NAMALWA (cell line): ENCODE measurements around the gene ULK3.
A peak's percentile ranks its signal among the peaks of the same experiment; 100 is the strongest.

ENCODE experiments used
- DNase-seq: peaks from one replicate; pipeline ENCODE4 v3.0.0-alpha.2; 2015; ENCODE audit warnings: low spot score

The ULK3 gene

GRCh38 chr15:74840851-74841775 is 1.8 kb downstream of the ULK3 start:
- DNase-seq: no peak

DNA sequence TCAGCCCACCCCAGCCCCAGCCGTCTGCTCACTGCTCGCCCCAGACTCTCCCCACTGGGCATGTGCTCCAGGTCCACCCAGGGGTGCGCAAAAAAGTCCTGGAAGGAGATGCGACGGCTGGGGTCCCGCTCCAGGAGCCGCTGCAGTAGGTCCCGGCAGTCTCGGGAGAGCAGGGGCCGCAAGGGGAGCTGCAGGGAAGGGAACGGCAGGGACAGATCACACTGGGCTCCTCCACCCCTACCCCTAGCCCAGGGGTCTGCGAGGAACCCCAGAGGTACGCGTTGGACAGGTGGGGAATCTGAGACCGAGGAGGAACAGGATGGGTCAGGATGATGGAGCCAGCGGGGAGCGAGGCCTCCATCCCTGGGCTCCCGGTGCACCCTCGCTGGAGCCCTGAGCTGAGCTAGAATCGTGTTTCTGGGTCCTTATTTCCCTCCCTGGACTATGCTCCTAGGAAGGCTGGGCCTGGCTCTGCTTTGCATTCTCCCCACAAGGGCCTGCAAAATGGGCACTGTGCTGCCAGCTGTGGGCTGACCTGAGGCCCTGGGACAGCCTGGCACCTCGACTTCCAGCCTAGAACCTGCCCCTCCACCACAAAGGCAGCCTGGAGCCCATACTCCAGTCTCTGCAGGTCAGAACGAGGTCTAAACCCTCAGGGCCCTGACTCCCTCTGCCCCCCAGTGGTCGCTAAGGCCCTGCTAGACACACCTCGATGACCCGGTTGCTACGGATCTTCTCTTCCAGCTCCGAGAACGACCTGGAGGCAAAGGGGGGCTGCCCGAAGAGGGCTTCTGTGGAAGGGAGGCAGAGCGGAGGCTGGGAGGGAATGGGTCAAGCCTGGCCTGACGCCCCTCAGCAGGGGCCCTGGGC is 3.2 kb downstream of the ULK3 start:
- no peak for DNase-seq

DNA sequence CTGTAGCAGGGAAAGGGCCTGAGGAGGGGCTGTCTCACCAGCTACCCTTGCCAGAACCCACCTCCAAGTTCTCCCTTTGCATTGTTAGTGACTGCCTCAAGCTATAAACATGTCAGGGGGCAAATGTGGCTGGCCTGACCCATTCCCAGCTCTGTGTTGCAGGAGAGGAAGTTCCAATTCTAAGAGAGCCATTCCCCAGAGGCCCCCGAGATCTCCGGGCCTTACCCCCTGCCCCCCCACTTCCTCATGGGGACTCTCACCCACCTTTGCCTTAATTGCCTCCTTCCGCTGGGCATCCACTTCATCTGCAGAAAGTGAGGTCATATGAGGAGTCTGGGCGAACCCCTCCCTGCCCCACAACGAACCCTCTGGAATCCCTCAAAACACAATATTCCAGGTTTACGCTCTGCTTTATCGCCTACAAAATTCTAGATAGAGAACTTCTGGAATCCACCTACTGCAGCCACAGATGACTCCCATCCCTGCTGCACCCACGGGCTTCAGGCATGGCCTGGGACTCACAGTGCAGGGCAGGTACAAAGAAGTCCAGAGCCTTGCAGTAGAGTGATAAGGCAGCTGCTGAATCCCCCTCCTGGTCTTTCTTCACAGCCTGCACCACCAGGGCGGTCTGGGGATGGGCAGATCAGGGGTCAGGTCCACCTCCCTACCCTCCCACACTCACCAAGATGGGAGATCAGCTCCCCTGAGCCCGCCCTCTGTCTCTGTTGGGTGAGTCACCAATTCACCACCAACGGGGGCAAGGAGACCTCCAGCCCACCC is 4.0 kb downstream of the ULK3 start:
- no peak for DNase-seq

- DNase-seq: no peak
Observed at GRCh38 chr15:74838137-74838516, 4.8 kb downstream of the ULK3 start.

DNA sequence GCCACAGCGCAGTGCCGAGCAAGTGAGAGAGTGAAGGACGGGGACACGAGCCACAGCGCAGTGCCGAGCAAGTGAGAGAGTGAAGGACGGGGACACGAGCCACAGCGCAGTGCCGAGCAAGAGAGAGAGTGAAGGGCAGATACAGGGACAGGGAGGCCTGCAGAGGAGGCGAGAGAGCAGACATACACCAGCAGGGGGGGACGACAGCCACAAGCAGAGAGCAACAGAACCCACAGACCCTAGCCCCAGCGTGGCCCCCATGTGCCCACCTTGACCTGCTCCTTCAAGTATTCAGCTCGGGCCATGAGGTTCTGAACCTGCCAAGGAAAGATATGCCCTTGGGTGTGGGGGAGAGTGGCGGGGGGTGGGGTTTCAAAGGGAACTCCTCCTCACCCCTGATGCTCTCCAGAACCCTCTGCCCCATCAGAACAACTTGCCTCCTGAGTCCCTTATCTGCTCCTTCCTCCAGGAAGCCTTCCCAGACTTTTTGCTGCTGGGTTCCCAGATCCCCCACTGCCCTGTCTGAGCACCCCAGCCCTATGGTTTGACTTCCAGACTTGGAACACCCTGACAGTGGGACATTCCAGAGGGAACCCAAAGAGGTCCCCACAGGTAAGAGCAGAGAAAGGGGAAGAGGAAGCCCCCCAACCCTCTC is 5.3 kb downstream of the ULK3 start:
- DNase-seq: no peak

- DNase-seq: no peak
Observed at GRCh38 chr15:74836846-74837245, 6.1 kb downstream of the ULK3 start.

DNA sequence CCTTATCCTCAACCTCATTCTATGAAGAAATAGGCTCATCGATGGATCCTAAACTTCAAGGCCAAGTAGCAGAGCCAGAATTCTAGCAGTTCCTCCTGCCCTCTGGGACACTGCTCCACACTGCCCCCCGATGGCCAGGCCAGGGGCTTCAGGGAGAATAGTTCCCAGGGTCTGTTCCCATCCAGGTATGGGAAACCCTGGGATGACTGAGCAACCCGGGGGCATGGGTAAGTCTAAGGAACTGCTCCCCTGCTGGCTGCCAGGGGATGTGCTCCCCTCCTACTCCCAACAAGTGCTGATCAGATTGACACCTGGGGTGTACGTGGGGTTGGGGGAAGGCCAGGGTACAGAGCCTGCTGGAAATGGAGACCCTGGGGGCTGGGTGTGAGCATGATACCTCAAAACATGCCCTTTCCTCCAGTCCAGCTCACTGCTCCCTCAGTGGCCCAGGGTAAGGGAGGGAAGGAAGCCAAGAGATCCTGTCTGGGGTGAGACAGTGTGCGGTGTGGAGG is 7.6 kb downstream of the ULK3 start:
- peak; percentile 48 for DNase-seq

DNA sequence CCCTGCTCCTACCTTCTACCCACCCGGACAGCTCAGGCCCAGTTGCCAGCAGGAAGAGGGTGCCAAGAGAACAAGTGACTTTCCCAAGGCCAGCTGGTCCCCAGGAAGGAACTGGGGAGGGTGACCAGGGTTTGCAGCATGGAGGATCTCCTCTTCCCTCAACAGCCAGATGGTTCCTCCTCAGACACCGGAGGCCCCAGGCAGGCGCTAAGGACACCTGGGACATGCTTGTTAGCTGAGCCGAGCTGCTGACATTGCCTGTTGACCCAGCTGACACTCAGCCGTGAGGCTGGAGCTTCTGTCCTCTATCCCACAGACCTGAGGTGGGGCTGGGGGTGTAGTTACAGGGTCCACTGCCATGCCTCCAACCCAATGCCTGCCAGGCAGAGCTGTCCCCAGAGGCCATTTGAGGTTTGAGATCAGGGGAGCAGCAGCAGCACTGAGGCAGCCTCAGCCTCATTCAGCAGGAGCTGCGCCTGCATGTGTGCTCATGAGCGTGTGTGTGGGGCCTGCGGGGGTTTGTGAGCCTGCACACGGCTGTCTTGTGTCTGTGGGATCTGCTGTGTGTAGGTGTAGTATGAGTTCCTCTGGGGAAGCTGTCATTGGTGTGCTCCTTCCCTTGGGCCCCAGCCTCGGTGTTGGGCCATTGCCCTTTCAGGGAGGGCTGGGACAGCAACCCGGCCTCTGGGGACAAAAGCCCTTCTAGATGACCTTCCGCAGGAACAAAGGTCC is 9.4 kb downstream of the ULK3 start:
- peak; percentile 37 for DNase-seq

- DNase-seq: no peak
Observed at GRCh38 chr15:74832826-74833225, 10.1 kb downstream of the ULK3 start.

- DNase-seq: no peak
Observed at GRCh38 chr15:74831813-74832495, 11.0 kb downstream of the ULK3 start.

DNA sequence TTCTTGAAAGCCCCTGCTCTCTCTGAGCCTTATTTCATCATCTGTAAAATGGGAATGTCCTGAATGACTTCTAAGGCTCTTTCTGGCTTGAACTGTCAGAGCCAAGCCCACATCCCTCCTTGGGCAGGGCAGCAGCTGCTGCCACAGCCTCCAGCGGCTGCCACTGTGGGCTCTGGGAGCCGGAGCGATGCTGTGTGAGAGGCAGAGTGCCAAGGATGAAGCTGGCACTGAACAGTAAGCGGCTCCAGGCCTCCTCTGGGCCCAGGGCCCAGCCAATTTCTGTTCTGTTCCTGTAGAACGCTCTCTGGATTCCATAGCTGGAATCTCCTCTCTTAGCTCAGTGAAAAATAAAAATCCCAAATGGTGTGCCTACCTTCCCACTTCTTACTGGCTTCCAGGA is 12.1 kb downstream of the ULK3 start:
- DNase-seq: no peak

GRCh38 chr15:74829991-74830390 is 13.0 kb downstream of the ULK3 start:
- DNase-seq: no peak

GRCh38 chr15:74829486-74829885 is 13.5 kb downstream of the ULK3 start:
- no peak for DNase-seq

DNA sequence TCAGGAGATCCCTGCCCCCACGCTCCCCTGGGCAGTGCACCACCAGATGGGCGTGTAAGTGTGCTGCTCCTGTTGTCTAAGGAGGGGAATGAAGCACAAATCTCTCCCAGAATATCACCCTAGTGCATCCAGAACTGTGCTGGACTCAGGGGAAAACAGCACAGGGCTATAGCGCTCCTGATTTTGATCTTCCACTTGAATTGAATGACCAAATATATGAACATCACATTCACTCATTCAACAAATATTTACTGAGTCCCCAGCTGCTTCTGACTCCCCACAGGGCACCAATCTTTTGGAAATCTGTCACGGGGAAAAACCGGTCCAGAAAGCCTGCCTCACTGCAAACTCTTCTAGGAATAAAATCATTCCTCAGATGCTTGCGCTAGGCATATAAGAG is 14.1 kb downstream of the ULK3 start:
- no peak for DNase-seq

GRCh38 chr15:74827614-74828013 is 15.3 kb downstream of the ULK3 start:
- DNase-seq: no peak

DNA sequence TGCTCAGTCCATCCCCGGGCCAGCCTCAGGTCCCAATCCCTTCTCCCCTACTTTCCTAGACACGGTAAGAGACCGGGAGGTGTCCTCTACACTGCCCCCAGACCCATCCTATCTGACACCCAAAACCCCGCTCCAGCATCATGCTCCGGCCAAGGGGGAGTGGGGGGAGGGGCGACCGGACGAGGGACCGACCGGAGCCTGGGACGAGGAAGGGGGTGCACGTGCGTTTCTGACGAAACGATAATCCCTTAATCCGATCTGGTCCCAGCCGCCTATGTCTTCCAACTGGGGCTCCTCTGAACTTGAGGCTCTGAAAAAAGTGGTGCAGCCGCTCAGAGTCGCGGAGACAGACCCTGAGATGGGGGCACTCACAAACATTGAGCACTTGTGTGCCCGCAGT is 16.0 kb downstream of the ULK3 start:
- no peak for DNase-seq

- DNase-seq: no peak
Observed at GRCh38 chr15:74826364-74826819, 16.6 kb downstream of the ULK3 start, which contains the start of gene CPLX3. CPLX3 (plus strand) TSS chr15:74826627; CDS start chr15:74826704, 77 bp downstream.

- no peak for DNase-seq
Observed at GRCh38 chr15:74825866-74826265, 17.1 kb downstream of the ULK3 start.

- DNase-seq: no peak
Observed at GRCh38 chr15:74824976-74825375, 18.0 kb downstream of the ULK3 start.

- no peak for DNase-seq
Observed at GRCh38 chr15:74823324-74823723, 19.6 kb downstream of the ULK3 start.
